ENCODE data around the gene BBC3.
"Not testable (repeated sequence)": the region's sequence is repeated elsewhere in the genome, so short reads cannot be mapped to it uniquely, and the experiment has no call there.

The BBC3 gene

GRCh38 chr19:47257411-47258169 lies 26.6 kb upstream of the BBC3 start:
- DNase-seq (ENCODE audit: low spot score) = no peak

DNA sequence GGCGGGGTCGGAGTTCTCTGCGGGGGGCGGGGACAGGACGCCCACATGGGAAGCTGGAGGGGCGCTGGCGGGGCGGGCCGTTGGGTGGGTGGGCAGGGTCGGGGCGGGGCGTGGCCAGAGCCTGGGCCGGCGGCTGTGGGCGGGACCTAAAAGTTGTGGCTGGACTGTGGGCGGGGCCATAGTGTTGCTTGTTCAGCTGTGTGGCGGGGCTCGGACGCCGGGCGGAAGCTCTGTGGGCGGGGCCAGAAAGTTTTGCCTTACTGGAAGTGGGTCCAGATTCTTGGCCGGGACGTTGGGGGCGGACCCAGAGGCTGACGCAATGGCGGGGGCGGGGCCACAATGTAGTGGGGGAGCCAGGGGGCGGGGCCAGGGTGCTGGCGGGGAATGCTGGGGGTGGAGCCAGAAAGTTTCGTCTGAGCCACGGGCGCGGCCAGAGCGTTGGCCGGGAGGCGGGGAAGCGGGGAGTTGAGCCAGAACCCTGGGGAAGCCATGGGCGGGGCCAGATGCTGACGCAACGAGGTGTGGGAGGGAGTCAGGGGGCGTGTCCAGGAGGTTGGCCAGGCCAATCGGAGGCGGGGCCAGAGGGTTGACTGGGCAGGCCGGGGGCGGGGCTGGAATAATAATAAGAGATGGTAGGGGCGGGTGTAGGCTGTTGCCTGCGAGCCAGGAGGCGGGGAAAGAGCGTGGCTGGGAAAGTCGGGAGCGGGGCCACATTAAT lies 25.9 kb upstream of the BBC3 start:
- peak; percentile 98 for DNase-seq (ENCODE audit: low spot score)

DNA sequence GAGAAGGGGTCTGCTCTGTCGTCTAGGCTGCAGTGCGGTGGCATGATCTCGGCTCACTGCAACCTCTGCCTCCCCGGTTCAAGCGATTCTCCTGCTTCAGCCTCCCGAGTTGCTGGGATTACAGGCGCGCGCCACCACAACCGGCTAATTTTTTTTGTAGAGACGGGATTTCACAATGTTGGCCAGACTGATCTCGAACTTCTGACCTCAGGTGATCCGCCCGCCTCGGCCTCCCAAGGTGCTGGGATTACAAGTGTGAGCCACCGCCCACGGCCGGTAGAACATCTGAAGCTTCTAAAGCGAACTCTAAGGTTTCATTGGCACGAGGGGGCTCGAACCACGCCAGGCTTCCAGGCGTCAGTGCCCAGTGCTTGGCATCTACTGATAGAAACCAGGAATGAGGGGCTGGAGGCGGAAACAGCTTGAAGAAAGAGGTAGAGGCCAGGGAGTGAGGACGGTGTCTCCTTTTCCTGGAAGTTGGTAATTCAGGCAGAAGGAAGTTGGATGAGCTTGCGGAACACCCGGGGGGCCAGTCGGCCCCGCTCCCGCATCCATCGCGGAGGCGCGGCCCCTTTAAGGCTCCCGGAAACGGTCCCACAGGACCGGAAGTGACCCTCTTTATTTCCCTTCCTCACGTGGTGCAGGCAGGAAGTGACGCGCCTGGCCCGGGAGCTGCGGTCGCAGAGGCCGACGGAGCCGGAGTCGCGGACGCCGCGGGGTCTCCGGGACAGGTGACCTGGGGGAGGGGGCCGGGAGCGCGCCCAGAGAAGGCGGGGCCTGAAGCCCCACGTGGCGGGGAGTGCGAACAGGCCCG lies 25.1 kb upstream of the BBC3 start, which contains the start of gene CCDC9:
TSS of gene CCDC9 (plus strand) at position 647 of the 814 bp plus-strand sequence. CDS start 1,876 bp downstream, outside the sequence.
- DNase-seq (ENCODE audit: low spot score) = peak; percentile 90

- no peak for DNase-seq (ENCODE audit: low spot score)
These were observed 23.0 kb upstream of the BBC3 start for GRCh38 chr19:47253970-47254369.

DNA sequence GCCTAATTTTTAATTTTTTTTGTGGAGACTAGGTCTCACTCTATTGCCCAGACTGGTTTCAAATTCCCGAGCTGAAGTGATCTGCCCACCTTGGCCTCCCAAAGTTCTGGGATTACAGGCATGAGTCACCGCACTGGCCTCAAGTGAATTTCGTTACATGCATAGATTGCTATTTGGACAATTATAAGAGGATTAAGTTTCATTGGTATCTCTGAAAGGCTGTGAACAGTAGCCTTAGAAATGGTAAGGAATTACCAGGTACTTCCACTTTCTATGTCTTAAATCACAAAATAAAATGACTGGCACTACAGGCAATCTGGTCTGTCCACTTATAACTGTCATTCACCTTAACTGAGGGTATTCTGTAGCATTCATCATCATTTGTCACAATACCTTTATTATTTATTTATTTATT lies 22.5 kb upstream of the BBC3 start:
- DNase-seq (ENCODE audit: low spot score) = no peak

DNA sequence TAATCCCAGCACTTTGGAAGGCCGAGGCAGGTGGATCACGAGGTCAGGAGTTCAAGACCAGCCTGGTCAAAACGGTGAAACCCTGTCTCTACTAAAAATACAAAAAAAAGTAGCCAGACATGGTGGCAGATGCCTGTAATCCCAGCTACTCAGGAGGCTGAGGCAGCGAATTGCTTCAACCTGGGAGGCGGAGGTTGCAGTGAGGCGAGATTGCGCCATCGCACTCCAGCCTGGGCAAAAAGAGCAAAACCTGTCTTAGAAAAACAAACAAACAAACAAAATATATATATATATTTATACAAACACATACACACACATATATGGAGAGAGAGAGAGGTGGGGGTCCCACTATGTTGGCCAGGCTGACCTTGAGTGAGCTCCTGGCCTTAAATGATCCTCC lies 22.0 kb upstream of the BBC3 start:
- DNase-seq (ENCODE audit: low spot score) = not testable (repeated sequence)

GRCh38 chr19:47247308-47247990 lies 16.4 kb upstream of the BBC3 start:
- DNase-seq (ENCODE audit: low spot score) = peak; percentile 63

GRCh38 chr19:47243776-47244547 lies 13.0 kb upstream of the BBC3 start:
- peak; percentile 97 for DNase-seq (ENCODE audit: low spot score)

GRCh38 chr19:47243364-47243775 lies 12.4 kb upstream of the BBC3 start:
- DNase-seq (ENCODE audit: low spot score) = no peak

GRCh38 chr19:47241919-47242577 lies 11.0 kb upstream of the BBC3 start:
- no peak for DNase-seq (ENCODE audit: low spot score)

- peak; percentile 50 for DNase-seq (ENCODE audit: low spot score)
These were observed 10.3 kb upstream of the BBC3 start for GRCh38 chr19:47240996-47241918.

- DNase-seq (ENCODE audit: low spot score) = no peak
These were observed 9.6 kb upstream of the BBC3 start for GRCh38 chr19:47240556-47240955.

DNA sequence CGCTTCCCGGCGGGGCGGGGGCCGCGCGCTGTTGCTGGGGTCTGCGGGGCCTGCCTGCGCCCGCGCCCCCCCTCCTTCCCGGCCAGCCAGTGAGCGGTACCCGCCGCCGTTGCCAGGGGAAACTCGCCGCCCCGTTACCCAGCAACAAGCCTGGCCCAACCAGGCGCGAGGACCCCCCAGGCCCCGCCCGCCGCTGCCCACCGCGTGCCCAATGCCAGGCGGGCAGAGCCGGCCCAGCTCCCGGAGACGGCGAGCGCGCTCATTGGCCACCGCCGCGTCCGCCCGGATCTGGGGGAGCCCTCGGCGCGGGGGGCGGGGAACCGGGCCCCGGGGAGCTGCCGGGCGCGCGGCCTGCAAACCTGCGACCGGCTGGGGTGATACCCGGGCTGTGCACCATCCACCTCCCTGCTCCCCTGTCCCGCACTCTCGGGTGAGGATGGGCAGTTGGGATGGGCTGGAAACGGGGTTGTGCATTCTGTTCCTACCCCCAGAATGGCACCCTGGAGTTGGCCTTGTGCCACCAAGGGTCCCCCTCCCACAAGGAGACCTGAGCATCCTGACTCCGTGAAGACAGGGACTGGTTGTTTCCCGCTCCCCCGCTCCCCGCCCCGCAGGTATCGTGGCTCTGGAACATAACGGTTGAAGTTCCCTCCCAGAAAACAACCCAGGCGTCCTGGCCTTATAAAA lies 8.8 kb upstream of the BBC3 start:
- no peak for DNase-seq (ENCODE audit: low spot score)

GRCh38 chr19:47239152-47239551 lies 8.2 kb upstream of the BBC3 start:
- DNase-seq (ENCODE audit: low spot score) = no peak

DNA sequence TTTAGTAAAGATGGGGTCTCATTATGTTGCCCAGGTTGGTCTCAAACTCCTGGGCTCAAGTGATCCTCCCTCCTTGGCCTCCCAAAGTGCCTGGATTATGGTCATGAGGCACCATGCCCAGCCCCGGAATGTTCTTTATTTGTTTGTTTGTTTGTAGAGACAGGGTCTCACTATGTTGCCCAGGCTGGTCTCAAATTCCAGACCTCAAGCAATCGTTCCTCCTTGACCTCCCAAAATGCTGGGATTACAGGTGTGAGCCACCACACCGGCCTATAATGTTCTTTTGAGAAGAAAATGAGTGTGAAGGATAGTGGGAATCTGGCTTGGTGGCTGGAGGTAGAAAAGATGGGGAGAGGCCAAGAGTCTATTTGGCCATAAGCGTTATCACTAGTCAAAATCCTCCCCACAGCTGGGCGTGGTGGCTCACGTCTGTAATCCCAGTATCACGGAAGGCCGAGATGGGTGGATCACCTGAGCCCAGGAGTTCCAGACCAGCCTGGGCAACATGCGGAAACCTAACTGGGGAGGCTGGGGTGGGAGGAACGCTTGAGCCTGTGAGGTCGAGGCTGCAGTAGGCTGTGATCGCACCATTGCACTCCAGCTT lies 5.2 kb upstream of the BBC3 start:
- no peak for DNase-seq (ENCODE audit: low spot score)

DNA sequence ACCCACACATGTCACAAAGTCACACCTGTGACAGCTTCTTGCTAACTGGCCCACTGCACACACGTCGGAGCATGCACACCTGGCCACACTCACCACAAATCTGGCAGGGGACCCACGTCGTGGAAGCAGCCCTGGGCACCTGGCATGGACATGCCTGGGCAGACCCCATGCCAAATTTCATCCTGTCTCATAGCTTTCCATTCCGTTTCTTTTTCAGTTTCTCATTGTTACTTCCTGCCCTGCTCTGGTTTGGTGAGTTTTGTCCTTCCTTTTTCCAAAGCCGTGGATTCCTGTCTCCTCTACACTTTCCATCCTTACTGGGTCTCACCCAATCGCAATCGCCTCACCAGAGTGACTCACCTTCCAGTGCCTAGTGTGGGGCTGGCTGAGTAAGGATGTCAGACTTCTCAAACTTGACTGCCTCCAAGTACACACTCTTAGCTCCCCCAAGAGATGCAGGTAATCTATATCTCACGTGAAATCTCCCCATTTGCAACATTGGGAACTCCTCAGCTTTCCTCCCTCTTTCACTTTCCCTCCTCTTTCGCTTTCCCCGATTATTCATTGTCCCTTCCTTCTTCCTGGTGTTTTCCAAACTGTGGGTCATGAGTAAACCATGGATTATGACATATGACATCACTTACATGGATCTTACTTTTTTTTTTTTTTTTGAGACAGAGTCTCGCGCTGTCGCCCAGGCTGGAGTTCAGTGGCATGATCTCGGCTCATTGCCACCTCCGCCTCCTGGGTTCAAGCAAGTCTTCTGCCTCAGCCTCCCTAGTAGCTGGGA lies 1.6 kb upstream of the BBC3 start:
- DNase-seq (ENCODE audit: low spot score) = peak; percentile 69

DNA sequence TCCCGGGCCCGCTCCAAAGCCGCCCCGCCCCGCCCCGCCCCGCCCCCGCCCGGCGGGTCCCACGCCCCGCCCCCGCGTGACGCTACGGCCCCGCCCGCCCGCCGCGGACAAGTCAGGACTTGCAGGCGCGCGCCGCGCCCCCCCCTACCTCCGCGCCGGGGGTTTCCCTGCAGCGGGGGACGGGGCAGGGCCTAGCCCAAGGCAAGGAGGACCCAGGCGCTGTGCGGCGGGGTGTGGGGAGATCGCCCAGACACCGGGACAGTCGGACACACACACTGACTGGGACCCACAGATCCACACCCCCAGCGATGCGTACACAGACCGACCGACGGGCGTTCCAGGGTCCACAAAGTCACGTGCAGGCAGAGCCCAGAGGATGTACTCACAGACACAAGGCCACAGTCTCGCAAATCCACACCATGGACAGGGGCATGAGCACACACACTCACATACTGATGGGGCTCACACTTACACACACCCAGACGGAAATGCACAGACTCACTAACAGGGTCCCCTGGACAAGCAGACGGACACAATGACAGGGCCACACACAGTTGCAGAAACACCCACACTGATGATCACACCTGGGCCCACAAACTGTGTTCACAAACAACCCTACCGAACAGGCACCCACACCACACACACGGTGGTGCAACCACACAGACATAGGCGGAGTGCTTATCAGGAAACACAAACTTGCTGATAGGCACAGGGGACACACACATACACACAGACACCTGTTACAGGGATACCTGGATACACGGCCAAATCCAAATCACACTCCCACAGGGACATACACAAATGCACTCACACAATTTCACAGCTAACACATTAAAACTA lies 436 bp upstream of the BBC3 start:
- peak; percentile 71 for DNase-seq (ENCODE audit: low spot score)

Data from kidney capillary endothelial cell (primary cell).